ENCODE results near the gene GSTO2.

GRCh38 chr10:104340641-104341040, 71.7 kb downstream of the GSTO2 start:
- TF ChIP-seq, protein P1, sequence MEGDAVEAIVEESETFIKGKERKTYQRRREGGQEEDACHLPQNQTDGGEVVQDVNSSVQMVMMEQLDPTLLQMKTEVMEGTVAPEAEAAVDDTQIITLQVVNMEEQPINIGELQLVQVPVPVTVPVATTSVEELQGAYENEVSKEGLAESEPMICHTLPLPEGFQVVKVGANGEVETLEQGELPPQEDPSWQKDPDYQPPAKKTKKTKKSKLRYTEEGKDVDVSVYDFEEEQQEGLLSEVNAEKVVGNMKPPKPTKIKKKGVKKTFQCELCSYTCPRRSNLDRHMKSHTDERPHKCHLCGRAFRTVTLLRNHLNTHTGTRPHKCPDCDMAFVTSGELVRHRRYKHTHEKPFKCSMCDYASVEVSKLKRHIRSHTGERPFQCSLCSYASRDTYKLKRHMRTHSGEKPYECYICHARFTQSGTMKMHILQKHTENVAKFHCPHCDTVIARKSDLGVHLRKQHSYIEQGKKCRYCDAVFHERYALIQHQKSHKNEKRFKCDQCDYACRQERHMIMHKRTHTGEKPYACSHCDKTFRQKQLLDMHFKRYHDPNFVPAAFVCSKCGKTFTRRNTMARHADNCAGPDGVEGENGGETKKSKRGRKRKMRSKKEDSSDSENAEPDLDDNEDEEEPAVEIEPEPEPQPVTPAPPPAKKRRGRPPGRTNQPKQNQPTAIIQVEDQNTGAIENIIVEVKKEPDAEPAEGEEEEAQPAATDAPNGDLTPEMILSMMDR (IDR thresholded peaks at IDR 0.05; ENCODE audit: borderline replicate concordance, extremely low read depth, low read length, poor library complexity, severe bottlenecking) = no peak
- no peak for TF ChIP-seq EZH2 (IDR thresholded peaks at IDR 0.05; ENCODE audit: borderline replicate concordance, low read depth, low read length, severe bottlenecking)
